Activated CD4-positive, CD25-positive, alpha-beta regulatory T cell treated with anti-CD3 and anti-CD28 coated beads, Interleukin-2, amount 50 U/mL, for 72 hours (primary cell): ENCODE measurements around the gene KCNQ5.
"Not testable (repeated sequence)": the region's sequence is repeated elsewhere in the genome, so short reads cannot be mapped to it uniquely, and the experiment has no call there.

Experiments
- DNase-seq: peaks from one replicate; pipeline ENCODE4 v3.0.0; 2021

Gene KCNQ5

GRCh38 chr6:73216859-73217258 lies 595.0 kb downstream of the KCNQ5 start:
- DNase-seq, result no peak

- DNase-seq, result no peak
Measured at GRCh38 chr6:73225396-73225795, 603.5 kb downstream of the KCNQ5 start, which contains the start of gene KHDC1L. Gene KHDC1L, minus strand, starts transcription at chr6:73225496. Its CDS starts 88 bp downstream, at chr6:73225408.

DNA sequence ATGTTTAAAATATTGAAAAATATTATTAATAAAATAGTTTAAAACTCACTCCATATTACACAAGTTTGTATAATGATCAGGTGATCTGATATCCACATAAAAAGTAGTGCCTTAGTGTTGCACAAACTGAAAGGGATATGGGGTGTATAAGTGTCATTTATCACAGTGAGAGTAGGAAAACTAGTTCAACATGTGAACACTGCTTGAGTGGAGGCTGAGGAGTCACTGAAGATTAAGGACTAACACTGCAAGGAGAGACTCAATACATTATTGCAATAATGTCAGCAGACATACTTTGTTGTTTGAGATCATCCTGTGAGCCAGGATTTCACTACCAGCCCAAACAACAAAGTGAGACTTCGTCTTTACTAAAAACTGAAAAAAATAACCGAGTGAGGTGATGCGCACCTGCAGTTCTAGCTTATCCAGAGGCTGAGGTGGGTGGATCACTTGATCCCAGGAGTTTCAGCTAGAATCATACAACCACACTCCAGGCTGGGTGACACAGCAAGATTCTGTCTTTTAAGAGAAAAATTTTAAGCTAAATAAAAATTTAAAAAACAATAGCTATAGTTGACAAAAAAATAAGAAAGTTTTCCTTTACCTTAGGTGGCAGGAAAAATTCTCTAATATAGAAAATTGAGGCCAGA lies 605.9 kb downstream of the KCNQ5 start:
- no peak for DNase-seq

GRCh38 chr6:73231986-73232391 lies 610.1 kb downstream of the KCNQ5 start:
- no peak for DNase-seq

GRCh38 chr6:73233048-73233447 lies 611.2 kb downstream of the KCNQ5 start:
- DNase-seq, result no peak

DNA sequence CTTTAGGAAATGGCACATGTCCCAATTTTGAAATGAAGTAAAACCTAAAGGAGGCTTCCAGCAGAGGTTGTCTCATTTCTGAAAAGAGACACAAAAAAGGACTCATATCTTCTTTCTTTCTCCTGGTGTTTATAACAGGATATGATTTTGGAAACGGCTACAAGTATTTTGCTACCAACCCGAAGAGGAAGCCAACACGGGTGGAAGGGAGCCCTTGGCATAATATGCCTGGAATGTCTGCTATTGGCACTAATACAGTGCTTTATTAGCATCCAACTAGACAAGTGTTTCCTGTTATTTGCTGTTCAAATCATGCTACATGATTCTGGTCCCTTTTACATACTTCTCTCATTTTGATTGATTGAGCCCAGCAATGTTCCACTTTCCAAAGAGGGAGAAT lies 612.1 kb downstream of the KCNQ5 start:
- DNase-seq, result not testable (repeated sequence)

- no peak for DNase-seq
Measured at GRCh38 chr6:73234733-73235132, 612.9 kb downstream of the KCNQ5 start.

DNA sequence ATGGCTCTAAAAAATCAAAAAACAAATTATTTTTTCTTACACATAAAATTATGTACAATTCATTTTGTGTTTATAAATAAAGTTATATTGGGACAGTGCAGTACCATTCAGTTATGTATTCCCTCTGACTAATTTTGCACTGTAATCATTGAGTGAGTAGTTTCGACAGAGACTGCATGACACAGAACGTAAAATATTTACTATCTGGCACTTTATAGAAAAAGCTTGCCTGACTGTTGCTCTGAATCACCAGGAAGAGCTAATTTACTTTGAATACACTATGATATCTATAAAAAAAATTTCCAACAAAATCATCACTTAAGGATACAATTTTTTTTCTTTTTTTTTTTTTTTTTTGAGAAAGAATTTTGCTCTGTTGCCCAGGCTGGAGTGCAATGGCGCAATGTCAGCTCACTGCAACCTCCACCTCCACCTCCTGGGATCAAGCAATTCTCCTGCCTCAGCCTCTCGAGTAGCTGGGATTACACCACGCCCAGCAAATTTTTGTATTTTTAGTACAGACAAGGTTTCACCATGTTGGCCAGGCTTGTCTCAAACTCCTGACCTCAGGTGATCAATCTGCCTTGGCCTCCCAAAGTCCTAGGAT lies 614.4 kb downstream of the KCNQ5 start:
- no peak for DNase-seq

- DNase-seq, result no peak
Measured at GRCh38 chr6:73240730-73241129, 618.9 kb downstream of the KCNQ5 start.

- no peak for DNase-seq
Measured at GRCh38 chr6:73242001-73242400, 620.1 kb downstream of the KCNQ5 start.
